ENCODE measurements around the gene SPEF1. TPM values are rescaled to one million over a fixed set of nuclear protein-coding genes. Genes with fewer than 3 reads are reported as not detected.
A peak's percentile ranks its signal among the peaks of the same experiment; 100 is the strongest.

Gene SPEF1
- total and polyA plus RNA-seq, 2 experiments from 2014 or later: 0.11 TPM; not detected in 1

DNA sequence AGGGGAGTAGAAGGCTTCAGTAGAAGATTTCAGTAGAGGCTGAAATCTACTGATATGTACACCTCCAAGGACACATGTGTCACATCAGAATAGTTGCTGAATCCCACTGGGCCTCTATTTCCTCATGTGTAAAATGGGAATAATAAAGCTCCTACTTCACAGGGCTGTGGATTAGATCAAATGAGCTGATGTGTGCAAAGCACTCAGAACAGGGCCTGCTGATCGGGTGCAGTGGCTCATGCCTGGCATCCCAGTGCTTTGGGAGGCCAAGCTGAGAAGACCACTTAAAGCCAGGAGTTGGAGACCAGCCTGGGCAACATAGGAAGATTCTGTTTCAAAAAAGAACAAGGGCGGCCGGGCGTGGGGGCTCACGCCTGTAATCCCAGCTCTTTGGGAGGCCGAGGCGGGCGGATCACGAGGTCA lies 31.0 kb upstream of the SPEF1 start:
- no peak overlapping the region for H2AFZ ChIP-seq
- in situ Hi-C loops (cut with MboI): no loop called here

DNA sequence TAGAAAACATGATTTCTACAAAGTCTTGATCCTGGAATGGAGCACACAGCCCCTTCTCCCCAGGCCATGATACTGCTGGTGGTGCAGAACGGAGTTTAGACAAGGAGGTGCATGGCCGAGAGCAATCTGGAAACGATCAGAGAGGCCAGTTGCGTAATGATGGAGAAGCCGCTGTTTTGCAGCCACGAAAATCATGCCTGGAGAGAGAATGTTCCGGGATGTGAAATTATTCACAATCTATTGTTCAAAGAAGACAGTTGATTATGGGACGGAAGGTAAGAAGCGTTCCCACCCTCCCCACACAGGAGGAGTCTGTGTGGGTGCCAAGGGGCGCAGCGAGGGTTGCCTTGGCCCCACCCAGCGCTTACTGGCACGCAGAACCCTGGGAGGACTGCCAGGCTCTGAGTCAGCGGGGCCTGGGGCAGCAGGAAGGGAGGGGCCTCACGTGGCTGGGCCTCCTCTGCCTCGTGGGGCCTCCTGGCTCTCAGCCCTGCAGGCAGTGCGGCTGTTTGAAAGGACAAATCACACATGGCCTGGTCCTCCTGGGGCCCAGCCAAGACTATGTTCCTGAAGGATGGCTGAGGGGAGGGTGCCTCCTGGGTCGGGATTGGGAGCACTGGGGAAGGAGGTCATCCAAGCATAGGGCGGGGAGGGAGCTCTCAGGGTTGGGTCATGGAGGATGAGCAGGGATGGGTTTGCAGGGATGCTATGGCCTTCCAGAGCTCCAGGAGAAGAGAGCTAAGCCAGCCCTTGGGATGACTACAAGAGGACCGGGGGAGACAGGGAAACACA lies 30.4 kb upstream of the SPEF1 start:
- H3K4me2 ChIP-seq (ENCODE audit: unreplicated experiment): peak overlapping the region; percentile 91
- peak; percentile 98 for DNase-seq
- no peaks in the 10 kb centered on the region for H3K9me3 ChIP-seq (ENCODE audit: low read depth)
- H3K27ac ChIP-seq: peak overlapping the region; percentile 100
- no peaks in the 10 kb centered on the region for H3K9me2 ChIP-seq (ENCODE audit: insufficient read depth)
- no peaks in the 10 kb centered on the region for H4K20me1 ChIP-seq (ENCODE audit: insufficient read depth)
- no peaks in the 10 kb centered on the region for H3K36me3 ChIP-seq (ENCODE audit: low read depth)
- TF ChIP-seq EZH2 (IDR thresholded peaks at IDR 0.05; ENCODE audit: insufficient read depth, poor library complexity, severe bottlenecking) (no peak), EZH2phosphoT487 (IDR thresholded peaks at IDR 0.05; ENCODE audit: insufficient read depth, low read depth) (no peak)
- peaks cover 17% of the 10 kb centered on the region; the same call in 1 of the 2 replicates for H3K79me2 ChIP-seq (ENCODE audit: insufficient read depth)
- in situ Hi-C loops (cut with MboI): no loop called here
- peaks cover 51% of the 10 kb centered on the region for H3F3A ChIP-seq (ENCODE audit: insufficient read depth)
- H3K27me3 ChIP-seq (replicated peaks; ENCODE audit: insufficient read depth): no peaks in the 10 kb centered on the region
- H3K4me3 ChIP-seq: peak overlapping the region; percentile 74
- WGBS, 2 experiments (ENCODE audit: low coverage in 1 of 2, low lambda C conversion rate in 2 of 2, missing lambda C conversion rate in 2 of 2): 1 to 3% methylated on average over 16 to 20 of the region's 20 CpGs
- H2AFZ ChIP-seq: no peak overlapping the region; the same call in 1 of the 2 replicates
- peaks cover 38% of the 10 kb centered on the region for H3K4me1 ChIP-seq (ENCODE audit: insufficient read depth)
- H3K9ac ChIP-seq: peak overlapping the region; percentile 97

More for the DNA sequence above, 31.0 kb upstream of the SPEF1 start:
- no peak overlapping the region for H3K4me3 ChIP-seq
- no peaks in the 10 kb centered on the region for H3K9me2 ChIP-seq (ENCODE audit: insufficient read depth)
- H3K36me3 ChIP-seq (ENCODE audit: low read depth): no peaks in the 10 kb centered on the region
- TF ChIP-seq EZH2phosphoT487 (IDR thresholded peaks at IDR 0.05; ENCODE audit: insufficient read depth, low read depth): no peak
- no peak for TF ChIP-seq EZH2 (IDR thresholded peaks at IDR 0.05; ENCODE audit: insufficient read depth, poor library complexity, severe bottlenecking)
- peaks cover 45% of the 10 kb centered on the region for H3F3A ChIP-seq (ENCODE audit: insufficient read depth)
- H3K9ac ChIP-seq: peak overlapping the region; percentile 64
- 93 to 94% methylated on average over 7 to 9 of the region's 9 CpGs for WGBS, 2 experiments (ENCODE audit: low coverage in 1 of 2, low lambda C conversion rate in 2 of 2, missing lambda C conversion rate in 2 of 2)
- no peaks in the 10 kb centered on the region for H4K20me1 ChIP-seq (ENCODE audit: insufficient read depth)
- H3K79me2 ChIP-seq (ENCODE audit: insufficient read depth): peaks cover 17% of the 10 kb centered on the region; the same call in 1 of the 2 replicates
- DNase-seq: no peak
- H3K27me3 ChIP-seq (replicated peaks; ENCODE audit: insufficient read depth): no peaks in the 10 kb centered on the region
- peak overlapping the region; percentile 100 for H3K27ac ChIP-seq
- peak overlapping the region; percentile 21 for H3K4me2 ChIP-seq (ENCODE audit: unreplicated experiment)
- no peaks in the 10 kb centered on the region for H3K9me3 ChIP-seq (ENCODE audit: low read depth)
- H3K4me1 ChIP-seq (ENCODE audit: insufficient read depth): peaks cover 32% of the 10 kb centered on the region

GRCh38 chr20:3808544-3808943 lies 27.3 kb upstream of the SPEF1 start:
- Histone ChIP-seq H3K79me2 (ENCODE audit: insufficient read depth) (peaks cover 17% of the 10 kb centered on the region; the same call in 1 of the 2 replicates), H3K9me2 (ENCODE audit: insufficient read depth) (no peaks in the 10 kb centered on the region), H3K27me3 (replicated peaks; ENCODE audit: insufficient read depth) (no peaks in the 10 kb centered on the region), H3K4me1 (ENCODE audit: insufficient read depth) (peaks cover 55% of the 10 kb centered on the region), H2AFZ (no peak overlapping the region), H3K9ac (peak overlapping the region; percentile 89), H3K36me3 (ENCODE audit: low read depth) (no peaks in the 10 kb centered on the region), H4K20me1 (ENCODE audit: insufficient read depth) (no peaks in the 10 kb centered on the region), H3K27ac (peak overlapping the region; percentile 99), H3K4me2 (ENCODE audit: unreplicated experiment) (peak overlapping the region; percentile 83), H3K9me3 (ENCODE audit: low read depth) (no peaks in the 10 kb centered on the region), H3K4me3 (peak overlapping the region; percentile 36), H3F3A (ENCODE audit: insufficient read depth) (peaks cover 68% of the 10 kb centered on the region)
- 72 to 84% methylated on average over 3 of the region's 3 CpGs for WGBS, 2 experiments (ENCODE audit: low coverage in 1 of 2, low lambda C conversion rate in 2 of 2, missing lambda C conversion rate in 2 of 2)
- in situ Hi-C loops (cut with MboI): no loop called here
- no peak for DNase-seq
- no peak for TF ChIP-seq EZH2phosphoT487 (IDR thresholded peaks at IDR 0.05; ENCODE audit: insufficient read depth, low read depth)
- TF ChIP-seq EZH2 (IDR thresholded peaks at IDR 0.05; ENCODE audit: insufficient read depth, poor library complexity, severe bottlenecking): no peak

DNA sequence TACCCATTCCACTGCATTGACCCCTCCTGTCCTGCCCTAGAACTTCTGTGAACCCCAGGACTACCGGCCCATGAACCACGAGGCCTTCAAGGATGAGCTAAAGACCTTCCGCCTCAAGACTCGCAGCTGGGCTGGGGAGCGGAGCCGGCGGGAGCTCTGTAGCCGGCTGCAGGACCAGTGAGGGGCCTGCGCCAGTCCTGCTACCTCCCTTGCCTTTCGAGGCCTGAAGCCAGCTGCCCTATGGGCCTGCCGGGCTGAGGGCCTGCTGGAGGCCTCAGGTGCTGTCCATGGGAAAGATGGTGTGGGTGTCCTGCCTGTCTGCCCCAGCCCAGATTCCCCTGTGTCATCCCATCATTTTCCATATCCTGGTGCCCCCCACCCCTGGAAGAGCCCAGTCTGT lies 23.5 kb upstream of the SPEF1 start:
- no peak overlapping the region for H3K27ac ChIP-seq
- peaks cover 39% of the 10 kb centered on the region for H3F3A ChIP-seq (ENCODE audit: insufficient read depth)
- TF ChIP-seq EZH2phosphoT487 (IDR thresholded peaks at IDR 0.05; ENCODE audit: insufficient read depth, low read depth): no peak
- TF ChIP-seq EZH2 (IDR thresholded peaks at IDR 0.05; ENCODE audit: insufficient read depth, poor library complexity, severe bottlenecking): no peak
- in situ Hi-C loops (cut with MboI): no loop called here
- WGBS, 2 experiments (ENCODE audit: low coverage in 1 of 2, low lambda C conversion rate in 2 of 2, missing lambda C conversion rate in 2 of 2): 83 to 96% methylated on average over 11 of the region's 11 CpGs
- DNase-seq: no peak
- H3K27me3 ChIP-seq (replicated peaks; ENCODE audit: insufficient read depth): no peaks in the 10 kb centered on the region
- H3K4me3 ChIP-seq: no peak overlapping the region
- no peaks in the 10 kb centered on the region for H3K9me3 ChIP-seq (ENCODE audit: low read depth)
- no peaks in the 10 kb centered on the region for H4K20me1 ChIP-seq (ENCODE audit: insufficient read depth)
- H3K9me2 ChIP-seq (ENCODE audit: insufficient read depth): no peaks in the 10 kb centered on the region
- no peak overlapping the region for H2AFZ ChIP-seq
- H3K9ac ChIP-seq: 0 out of 2 replicates have a peak overlapping the region, but pooled peaks have one; percentile 89
- no peaks in the 10 kb centered on the region; the same call in 1 of the 2 replicates for H3K36me3 ChIP-seq (ENCODE audit: low read depth)
- peaks cover 38% of the 10 kb centered on the region for H3K4me1 ChIP-seq (ENCODE audit: insufficient read depth)
- H3K79me2 ChIP-seq (ENCODE audit: insufficient read depth): peaks cover 15% of the 10 kb centered on the region; the same call in 1 of the 2 replicates
- H3K4me2 ChIP-seq (ENCODE audit: unreplicated experiment): no peak overlapping the region

All from GM23248 (cell line).